NT2/D1 (cell line): ENCODE measurements around the gene CACNA2D3.

ENCODE experiments used
- SUZ12 ChIP-seq: IDR thresholded peaks from 2 replicates; pipeline ENCODE4 v1.6.1; 2011; ENCODE audit not compliant: insufficient read length, insufficient read depth; ENCODE audit errors: extremely low read depth
- YY1 ChIP-seq: IDR thresholded peaks from 2 replicates; pipeline ENCODE4 v1.6.1; 2011; ENCODE audit not compliant: insufficient read length, insufficient read depth
- ZNF274 ChIP-seq: IDR thresholded peaks from 2 replicates; pipeline ENCODE4 v1.6.1; 2011; ENCODE audit warnings: mild to moderate bottlenecking, low read depth, low read length

DNA sequence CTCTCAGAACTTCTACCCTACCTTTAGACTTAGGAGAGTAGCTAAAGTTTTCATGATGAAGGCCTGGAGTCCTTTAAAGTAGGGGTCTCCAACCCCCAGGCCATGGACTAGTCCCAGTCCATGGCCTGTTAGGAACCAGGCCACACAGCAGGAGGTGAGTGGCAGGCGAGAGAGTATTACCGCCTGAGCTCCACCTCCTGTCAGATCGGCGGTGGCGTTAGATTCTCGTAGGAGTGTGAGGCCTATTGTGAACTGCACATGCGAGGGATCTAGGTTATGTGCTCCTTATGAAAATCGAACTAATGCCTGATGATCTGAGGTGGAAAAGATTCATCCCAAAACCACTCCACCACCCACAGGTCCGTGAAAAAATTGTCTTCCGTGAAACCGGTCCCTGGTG lies 18.3 kb upstream of the CACNA2D3 start:
- TF ChIP-seq ZNF274 (no peak), YY1 (no peak), SUZ12 (no peak)
